Measurements from ENCODE around the gene CAMK2G.

GRCh38 chr10:73858750-73859427, 15.5 kb downstream of the CAMK2G start:
- no peak for TF ChIP-seq CTCF (IDR thresholded peaks at IDR 0.05)
- no peak for TF ChIP-seq POLR2A (IDR thresholded peaks at IDR 0.05)
- no peak for TF ChIP-seq EP300 (IDR thresholded peaks at IDR 0.05)

Data from ovary (tissue), 3 donors.